Activated CD8-positive, alpha-beta memory T cell treated with anti-CD3 and anti-CD28 coated beads for 36 hours (primary cell): ENCODE data around the gene CTNNA3. TPM values are rescaled to one million over a fixed set of nuclear protein-coding genes. Genes with fewer than 3 reads are reported as not detected.

ENCODE experiments used
- CTCF ChIA-PET: fragments of 350-600 bp; sonication (Branson Sonifier 250); formaldehyde crosslinking; loops from one replicate; lab custom pipeline; 2021; ENCODE audit warnings: antibody characterized with exemption; lab: Charles Lee
- POLR2A ChIA-PET: fragments of 350-600 bp; sonication (Branson Sonifier 250); formaldehyde crosslinking; loops from one replicate; lab custom pipeline; 2021; ENCODE audit warnings: antibody characterized with exemption; lab: Charles Lee
- total RNA-seq, 2 experiments: library from RNA; stranded (reverse); gene quantifications; one replicate each; pipeline ENCODE4 v1.2.3, GENCODE V29; 2021

Gene CTNNA3
- total RNA-seq, 2 experiments from 2014 or later: not detected

DNA sequence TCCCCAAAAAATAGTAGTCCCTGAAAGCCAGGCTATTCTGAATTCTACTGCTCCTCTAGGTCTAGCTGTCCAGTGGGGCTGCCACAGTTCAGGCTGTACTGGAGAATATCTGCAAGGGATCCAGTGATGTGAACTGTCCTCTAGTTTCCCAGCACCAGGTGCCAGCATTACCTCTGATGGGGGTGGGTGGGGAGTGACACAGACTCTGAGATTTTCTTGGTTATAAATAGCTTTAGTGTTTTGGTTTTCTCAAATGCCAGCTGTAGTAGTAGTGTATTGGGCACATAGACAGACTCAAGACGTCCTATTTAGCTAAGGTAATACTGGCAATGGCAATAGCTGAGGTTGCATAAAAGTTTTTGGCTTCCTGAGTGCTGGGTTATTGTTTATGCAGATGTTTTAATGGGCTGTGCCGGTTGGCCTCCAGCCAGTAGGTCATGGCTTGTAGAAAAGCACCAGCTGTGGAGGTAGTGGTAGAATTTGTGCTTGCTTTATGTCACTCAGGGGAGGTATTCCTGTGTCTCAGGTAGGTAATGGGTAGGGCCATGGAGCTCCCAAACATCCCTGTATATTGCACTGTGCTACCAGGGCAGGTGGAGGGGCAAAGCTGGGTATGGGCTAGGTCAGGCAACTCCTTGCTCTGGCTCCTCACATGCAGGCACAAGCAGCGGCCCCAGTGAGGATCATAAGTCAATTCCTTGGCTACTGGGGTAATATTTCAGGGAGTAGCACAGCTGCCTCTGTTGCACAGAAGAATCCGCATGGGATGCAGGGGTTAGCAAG, 1108.9 kb downstream of the CTNNA3 start:
- POLR2A ChIA-PET: no interaction called here
- CTCF ChIA-PET: no interaction called here

DNA sequence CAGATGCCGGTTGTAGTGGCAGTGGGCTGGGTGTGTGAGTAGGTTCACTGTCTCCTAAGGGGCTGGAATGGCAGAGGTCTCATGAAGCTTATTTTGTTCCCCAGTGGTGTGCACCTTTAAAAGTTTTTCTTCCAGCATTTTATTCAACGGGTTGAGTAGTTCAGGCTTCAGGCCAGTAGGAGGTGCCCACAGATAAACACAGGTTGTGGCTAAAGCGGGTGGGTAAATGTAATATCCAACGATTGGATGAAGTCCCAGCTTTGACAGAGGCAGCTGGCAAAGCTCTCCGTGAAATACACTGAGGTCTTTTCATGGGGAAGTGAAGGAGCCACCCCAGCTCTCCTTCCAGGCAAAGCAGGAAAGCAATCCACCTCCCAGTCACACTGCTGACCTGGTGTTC, 1109.9 kb downstream of the CTNNA3 start:
- CTCF ChIA-PET: no interaction called here

DNA sequence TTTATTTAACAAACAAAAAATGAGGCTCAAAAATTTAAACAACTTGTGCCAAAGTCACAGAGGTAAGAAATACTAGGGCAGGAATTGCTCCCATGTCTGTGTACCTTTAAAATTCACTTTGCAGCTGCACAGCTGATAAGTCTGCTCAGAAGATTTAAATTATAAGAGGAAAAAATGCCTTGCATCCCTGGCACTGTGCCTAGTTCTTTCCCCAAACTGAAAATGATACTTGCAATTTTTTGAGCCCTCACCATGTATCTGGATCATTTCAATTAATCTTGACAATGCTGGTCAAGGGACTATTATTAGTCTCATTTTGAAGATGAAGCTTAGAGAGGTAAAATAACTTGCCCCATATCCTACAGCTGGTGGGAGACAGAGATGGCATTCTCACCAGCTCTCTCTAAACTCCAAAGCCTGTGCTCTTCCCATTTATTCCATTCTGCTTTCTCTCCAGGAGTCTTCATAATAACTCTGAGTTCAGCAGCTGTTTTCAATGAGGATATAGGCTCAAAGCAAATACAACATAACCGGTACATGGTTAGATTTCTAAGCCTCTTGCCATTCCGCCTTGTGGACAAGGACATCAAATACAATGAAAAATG, 1120.6 kb downstream of the CTNNA3 start:
- ChIA-PET CTCF (no interaction called here), POLR2A (no interaction called here)

More for the DNA sequence above, 1109.9 kb downstream of the CTNNA3 start:
- POLR2A ChIA-PET: no interaction called here

DNA sequence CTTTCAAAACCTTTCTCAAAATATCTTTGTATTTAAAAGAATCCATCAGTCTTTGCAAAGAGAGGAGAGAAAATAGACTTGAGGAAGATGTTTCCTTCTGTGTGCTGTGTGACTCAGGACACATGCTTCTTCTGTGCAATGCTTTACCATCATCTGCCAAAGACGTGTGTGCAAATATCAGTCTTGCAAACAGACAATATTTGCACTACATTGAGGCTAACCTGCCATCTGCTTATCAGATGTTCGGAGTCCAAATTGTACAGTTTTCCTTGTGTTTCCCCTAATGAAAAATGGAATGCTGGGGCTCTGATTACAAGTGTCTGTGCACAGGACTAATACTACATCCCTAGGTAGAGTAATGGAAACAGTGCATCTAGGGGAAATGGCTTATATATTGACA, 1123.3 kb downstream of the CTNNA3 start:
- CTCF ChIA-PET: no interaction called here
- POLR2A ChIA-PET: no interaction called here

DNA sequence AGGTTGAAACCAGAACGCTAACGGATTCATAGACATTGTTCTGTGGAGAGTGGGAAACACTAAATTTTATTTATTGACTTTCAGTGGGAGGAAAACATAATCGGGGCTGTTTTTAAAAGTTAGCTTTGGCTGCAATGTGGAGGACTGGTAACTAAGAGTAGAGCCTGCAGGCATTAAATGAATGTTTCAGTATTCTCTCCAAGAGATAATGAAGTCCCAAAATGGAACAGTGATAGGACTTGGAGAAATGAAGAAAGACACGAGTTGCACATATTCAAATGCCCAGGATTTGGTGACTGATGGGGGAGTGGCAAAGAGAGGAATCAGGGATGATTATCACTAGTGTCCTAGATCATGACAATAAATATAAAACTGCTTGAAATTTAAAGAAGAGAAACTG, 1130.0 kb downstream of the CTNNA3 start:
- ChIA-PET POLR2A (no interaction called here), CTCF (no interaction called here)

DNA sequence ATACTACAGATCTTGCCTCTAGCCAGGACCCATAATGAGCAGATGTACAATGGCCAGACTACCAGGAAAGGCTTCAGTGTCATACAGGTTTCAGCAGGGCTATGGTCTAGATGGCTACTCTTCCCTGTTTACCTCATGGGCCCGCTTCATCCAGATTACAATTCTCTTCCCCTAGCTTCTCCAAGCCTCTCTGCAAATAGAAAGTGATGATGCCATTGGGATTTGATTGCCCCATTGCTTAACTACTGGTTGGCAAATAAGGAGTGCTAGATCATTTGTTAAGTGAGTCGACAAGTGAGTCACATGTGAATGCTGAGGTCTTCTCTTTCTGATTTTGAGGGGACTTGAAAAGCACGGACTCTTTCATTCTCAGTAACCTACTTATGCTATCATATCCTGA, 1131.7 kb downstream of the CTNNA3 start:
- ChIA-PET CTCF (no interaction called here), POLR2A (no interaction called here)

DNA sequence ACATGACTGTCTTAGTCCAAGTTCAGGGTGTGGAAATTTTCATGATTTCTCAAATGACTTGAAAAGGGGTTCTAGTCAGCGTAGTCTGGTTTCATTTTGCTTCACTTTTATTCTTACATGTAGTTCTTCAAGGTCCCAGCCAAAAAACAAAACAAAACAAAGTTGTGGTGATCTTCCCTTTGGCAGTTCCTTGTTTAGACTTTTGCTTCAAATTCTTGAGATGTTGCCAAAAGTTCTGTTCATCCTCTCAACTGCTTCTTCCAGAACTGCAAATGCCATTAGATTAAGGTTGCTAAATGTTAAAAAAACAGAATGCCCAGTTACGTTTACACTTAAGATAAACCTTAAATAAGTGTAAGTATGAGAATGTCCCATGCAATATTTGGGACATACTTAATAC, 1140.9 kb downstream of the CTNNA3 start:
- ChIA-PET CTCF (no interaction called here), POLR2A (no interaction called here)

DNA sequence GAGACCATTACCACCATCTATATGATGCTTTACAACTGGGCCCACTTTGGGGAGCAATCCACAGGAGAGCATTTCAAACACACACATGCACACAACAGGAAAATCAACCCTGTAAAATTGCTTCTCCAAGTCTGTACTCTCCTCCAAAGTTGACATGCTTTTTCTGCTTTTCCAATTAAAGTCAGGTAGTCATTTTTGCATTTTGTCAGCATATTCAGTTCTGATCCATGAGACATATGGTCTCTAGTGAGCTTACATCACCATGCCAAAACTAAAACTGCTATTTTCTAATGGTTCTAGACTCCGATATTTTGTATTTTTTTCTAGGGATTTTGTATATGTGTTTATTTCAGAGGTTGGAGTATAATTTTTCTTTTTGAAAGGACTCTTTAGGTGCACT, 1143.7 kb downstream of the CTNNA3 start:
- POLR2A ChIA-PET: no interaction called here
- CTCF ChIA-PET: interaction anchor here (0.7 kb wide), 1 partner anchor 598 kb away, joined by 3 read pairs; no protein-coding TSS in a partner anchor

DNA sequence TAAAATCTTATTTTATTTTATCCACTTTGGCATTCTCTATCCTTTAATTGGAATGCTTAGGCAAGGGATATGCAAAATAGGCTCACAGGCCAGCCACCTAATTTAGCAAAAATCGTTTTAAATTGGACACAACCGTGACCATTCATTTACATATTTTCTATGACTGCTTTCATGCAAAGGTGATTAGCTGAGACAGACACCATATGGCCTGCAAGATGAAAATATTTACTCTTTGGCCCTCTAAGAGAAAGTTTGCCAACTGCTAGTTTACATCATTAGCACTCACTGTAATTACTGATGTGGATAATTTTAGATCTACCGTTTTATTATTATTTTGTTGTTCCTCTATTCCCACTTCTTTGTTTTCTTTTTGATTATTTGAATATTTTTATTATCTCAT, 1145.6 kb downstream of the CTNNA3 start:
- ChIA-PET POLR2A (no interaction called here), CTCF (no interaction called here)

DNA sequence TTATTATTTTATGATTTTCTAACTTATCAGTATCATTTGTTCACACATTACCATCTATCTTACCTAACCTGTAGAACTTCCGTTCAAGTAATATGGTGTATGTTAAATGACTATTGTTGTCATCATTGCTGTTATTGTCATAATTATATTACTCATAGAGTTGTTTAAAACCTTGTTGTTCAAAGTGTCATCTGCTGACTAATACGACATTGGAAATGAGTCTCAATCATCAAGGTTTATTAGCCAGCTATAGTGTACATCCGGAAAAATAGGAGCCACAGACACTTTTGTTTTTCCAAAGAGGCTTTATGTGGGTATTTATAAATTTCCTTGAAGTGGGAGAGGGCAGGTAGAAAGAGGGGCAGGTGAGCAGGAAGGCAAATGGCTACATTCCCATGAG, 1157.1 kb downstream of the CTNNA3 start:
- ChIA-PET POLR2A (no interaction called here), CTCF (no interaction called here)

DNA sequence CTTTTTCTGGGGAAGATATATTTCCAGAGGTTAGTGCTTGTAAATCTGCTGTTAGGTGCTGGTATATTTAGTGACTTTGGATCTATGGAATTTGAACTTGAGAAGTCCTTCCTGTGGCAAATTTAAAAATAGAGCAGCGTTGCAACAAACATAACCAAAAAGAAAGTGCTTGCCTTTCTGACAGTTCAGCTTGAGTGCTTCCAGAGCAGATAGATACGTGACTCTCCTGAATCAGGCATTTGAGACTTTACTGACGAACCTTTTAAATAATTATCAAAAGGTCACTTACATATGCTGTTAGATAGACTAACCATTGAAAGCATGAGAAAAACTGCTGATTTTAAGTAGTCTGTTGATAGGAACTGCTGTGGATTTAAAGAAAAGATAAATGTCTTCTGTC, 1157.6 kb downstream of the CTNNA3 start:
- ChIA-PET POLR2A (no interaction called here), CTCF (no interaction called here)

DNA sequence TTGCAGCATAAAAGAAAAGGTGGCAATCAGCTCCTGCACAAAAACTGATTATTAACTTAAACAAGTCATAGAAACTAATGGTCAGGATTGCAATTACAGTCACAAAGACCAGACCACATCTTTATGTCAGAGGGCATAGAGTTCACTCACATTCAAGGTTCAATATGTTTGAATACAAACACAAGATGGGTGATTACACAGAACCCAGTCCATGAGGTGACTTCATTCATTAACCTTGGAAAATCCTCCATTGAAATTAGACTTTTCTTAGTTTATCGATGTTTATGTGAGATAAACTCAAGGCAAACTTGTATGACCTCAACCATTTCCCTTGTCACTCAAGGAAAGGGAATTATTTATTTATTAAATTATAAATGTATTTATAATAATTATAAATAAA, 1158.8 kb downstream of the CTNNA3 start:
- CTCF ChIA-PET: no interaction called here
- POLR2A ChIA-PET: no interaction called here

DNA sequence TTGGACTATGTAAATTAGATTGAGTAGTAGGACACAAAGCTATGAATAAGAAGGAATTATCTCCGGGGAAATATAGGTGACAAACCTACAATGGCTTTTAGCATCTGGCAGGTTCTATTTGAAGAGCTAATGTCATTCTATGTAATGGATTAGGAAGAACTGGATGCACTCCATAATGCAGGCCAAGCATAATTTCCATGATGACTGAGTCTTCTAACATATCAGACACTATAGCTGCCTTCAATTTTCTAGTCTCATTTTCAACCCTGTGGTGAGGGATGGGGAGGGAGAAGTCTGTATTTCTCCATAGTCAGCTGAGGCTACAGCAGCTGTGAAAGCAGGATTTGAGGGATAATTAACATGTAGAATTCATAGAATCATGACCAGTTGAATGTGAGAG, 1160.6 kb downstream of the CTNNA3 start:
- ChIA-PET CTCF (no interaction called here), POLR2A (no interaction called here)

DNA sequence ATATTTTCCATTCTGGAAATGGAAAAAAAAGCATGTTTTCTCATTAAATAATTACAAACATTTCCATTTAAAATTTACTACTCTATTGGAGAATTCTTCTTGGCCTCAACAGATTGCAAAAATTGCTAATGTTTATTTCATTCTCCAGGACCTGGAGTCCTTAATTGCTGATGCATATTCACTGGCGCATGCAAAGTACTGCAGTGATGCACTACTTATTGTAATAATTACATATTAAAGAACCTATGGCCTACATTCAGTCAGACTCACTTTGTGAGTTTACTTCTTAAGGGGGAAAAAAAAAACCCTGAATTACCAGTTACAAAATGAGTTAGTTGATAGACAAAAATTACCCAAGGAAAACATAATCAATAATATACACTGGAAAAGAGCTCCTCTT, 1161.1 kb downstream of the CTNNA3 start:
- CTCF ChIA-PET: no interaction called here
- POLR2A ChIA-PET: no interaction called here

DNA sequence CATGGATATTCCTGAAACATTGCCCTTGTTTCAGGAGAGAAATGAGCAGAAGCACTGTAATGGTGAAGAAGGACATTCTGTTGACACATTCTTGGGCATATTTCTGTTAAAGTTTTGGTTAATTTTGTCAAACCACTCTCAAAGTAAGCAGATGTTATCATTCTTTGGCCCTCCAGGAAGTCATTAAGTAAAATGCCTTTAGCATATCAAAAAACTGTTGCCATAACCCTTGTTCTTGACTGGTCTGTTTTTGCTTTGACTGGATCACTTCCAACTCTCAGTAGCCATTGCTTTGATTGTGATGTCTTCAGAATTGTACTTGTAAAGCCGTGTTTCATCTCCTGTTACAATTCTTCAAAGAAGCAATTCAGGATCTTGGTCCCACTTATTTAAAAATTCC, 1174.5 kb downstream of the CTNNA3 start:
- POLR2A ChIA-PET: no interaction called here
- CTCF ChIA-PET: no interaction called here

DNA sequence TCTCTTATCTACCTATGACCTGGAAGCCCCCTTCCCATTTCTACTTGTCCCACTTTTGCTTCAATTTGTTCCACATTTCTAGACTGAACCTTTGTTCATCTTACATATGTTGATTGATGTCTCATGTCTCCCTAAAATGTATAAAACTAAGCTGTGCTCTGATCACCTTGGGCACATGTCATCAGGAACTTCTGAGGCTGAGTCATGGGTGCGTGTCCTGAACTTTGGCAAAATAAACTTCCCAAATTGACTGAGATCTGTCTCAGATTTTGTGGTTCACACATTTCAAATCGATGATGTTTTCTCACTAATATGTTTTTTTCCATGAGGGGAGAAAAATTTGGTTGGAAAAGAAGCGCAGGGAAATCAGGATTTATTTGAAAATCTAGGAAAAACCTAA, 1176.4 kb downstream of the CTNNA3 start:
- POLR2A ChIA-PET: no interaction called here
- CTCF ChIA-PET: no interaction called here

DNA sequence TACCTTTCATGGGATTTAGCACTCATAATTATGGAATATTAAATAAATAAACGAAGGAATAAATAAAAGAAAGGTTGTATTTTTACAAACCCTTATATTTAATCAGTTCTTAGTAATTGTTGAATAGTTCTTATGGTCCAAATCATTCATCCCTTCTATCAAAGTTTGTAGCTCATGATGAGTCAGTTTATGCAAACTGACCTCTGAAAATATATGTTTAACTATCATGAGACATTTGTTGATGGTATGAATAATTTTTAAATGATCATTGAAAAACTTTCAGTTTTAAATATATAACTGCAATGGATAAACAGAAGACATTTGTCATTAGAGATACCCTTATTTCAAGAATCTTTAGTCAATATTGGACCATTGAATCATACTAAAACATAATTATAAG, 1181.3 kb downstream of the CTNNA3 start:
- POLR2A ChIA-PET: no interaction called here
- CTCF ChIA-PET: no interaction called here

DNA sequence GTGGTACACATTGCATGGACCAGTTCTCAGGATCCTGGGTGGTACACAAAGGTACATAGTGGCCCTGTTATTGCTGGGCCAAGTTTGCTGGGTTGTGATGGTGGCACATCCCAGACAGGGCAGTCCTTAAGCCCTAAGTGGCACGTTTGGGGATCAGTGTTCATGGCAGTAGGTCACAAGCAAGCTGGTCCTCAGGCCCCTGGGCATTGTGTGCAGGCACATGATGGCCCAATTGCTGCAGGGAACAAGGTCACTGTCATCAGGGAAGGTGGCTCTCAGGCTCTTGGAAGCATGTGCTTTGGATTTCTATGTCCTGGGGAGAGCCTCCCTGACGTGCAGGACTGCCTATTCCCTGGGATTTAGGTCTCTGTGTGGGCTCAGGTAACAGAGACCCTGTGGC, 1182.5 kb downstream of the CTNNA3 start:
- POLR2A ChIA-PET: no interaction called here
- CTCF ChIA-PET: no interaction called here

DNA sequence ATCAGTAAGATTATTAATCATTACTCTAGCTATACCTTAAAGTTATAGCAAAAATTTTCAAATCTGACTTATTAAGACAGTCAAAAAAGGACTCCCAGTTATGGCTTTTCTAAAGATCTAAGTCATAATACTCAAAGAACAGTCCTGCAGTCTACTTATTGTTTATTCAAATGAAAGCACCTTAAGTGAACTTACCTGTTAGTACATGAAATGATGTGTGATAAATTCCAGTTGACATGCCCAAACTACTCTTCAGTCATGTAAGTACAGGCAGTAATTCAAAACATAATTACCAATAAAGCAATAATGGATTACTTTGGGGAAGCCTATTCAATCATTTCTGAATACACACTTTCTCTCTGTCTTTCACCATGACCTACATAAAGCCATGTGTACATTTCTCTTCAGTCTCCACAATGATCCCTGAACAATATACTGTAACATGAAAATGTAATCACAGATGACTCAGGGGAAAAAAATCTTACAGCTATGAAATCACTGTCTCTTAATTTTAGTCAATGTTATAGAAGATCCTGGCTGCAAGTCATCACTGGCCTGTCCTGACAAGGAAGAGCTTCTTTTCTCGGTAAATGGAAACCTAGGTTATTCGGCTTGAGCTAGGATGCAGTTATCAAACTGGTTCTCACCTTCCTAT, 1190.9 kb downstream of the CTNNA3 start:
- CTCF ChIA-PET: no interaction called here
- POLR2A ChIA-PET: no interaction called here

DNA sequence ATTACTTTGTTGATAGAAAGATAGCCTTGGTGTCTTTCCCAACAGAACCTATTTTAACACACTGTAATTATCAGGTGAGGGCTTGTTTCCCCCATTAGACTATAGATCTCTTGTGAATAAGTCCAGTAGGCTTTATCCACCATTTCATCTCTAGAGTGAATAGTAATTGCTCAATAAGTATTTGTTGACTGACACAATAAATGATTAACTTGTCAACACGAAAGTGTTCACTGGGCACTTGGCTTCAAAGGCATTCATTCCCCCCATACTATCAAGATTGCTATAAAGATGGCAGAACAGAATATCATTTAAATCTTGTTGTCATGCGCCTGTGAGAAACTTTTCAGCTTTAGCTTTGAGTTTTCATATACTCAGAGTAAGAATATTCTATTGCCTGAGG, 1194.6 kb downstream of the CTNNA3 start:
- POLR2A ChIA-PET: no interaction called here
- CTCF ChIA-PET: no interaction called here

DNA sequence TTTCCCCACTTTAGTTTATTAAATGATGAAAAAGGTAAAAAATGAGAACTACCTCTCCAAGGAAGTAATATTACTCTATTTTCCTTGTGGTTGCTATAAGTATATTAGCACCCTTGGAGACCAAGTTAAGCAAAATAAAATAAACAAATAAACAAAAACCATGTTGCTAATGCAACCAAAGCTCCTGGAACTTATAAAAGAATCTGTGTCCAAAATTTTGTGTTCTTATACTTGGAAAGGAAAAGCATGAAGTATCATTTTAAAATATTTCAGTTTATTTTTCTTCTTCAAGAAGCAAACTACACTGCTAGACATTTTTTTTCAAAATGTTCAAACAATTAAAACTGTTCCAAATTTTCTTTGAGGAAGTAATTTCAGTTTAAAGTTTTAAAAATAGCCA, 1212.0 kb downstream of the CTNNA3 start:
- ChIA-PET CTCF (no interaction called here), POLR2A (no interaction called here)
